ENCODE results near the gene STX2.
"Not testable (repeated sequence)": the region's sequence is repeated elsewhere in the genome, so short reads cannot be mapped to it uniquely, and the experiment has no call there.

STX2 gene

GRCh38 chr12:130795906-130796305 is 43.1 kb downstream of the STX2 start:
- DNase-seq = no peak

- DNase-seq = no peak
Observed at GRCh38 chr12:130793554-130793849, 45.5 kb downstream of the STX2 start.

GRCh38 chr12:130792821-130793553 is 46.1 kb downstream of the STX2 start:
- DNase-seq = no peak

- DNase-seq = no peak
Observed at GRCh38 chr12:130791629-130792028, 47.4 kb downstream of the STX2 start.

- DNase-seq = no peak
Observed at GRCh38 chr12:130788515-130788914, 50.5 kb downstream of the STX2 start.

GRCh38 chr12:130787445-130788410 is 51.3 kb downstream of the STX2 start:
- DNase-seq = no peak

GRCh38 chr12:130787041-130787440 is 52.0 kb downstream of the STX2 start:
- no peak for DNase-seq

- no peak for DNase-seq
Observed at GRCh38 chr12:130783110-130783715, 55.8 kb downstream of the STX2 start.

GRCh38 chr12:130782245-130782644 is 56.8 kb downstream of the STX2 start:
- not testable (repeated sequence) for DNase-seq

- no peak for DNase-seq
Observed at GRCh38 chr12:130780880-130781575, 58.0 kb downstream of the STX2 start.

GRCh38 chr12:130780325-130780724 is 58.7 kb downstream of the STX2 start:
- DNase-seq = no peak

GRCh38 chr12:130778776-130779175 is 60.3 kb downstream of the STX2 start:
- DNase-seq = no peak

GRCh38 chr12:130776857-130777339 is 62.2 kb downstream of the STX2 start:
- no peak for DNase-seq

- peak in 1 of 2 experiments; percentile 43 for DNase-seq
Observed at GRCh38 chr12:130775953-130776856, 62.8 kb downstream of the STX2 start.

- no peak for DNase-seq
Observed at GRCh38 chr12:130770413-130771028, 68.5 kb downstream of the STX2 start.

- no peak for DNase-seq
Observed at GRCh38 chr12:130768120-130768519, 70.9 kb downstream of the STX2 start.

GRCh38 chr12:130766470-130766869 is 72.6 kb downstream of the STX2 start:
- no peak for DNase-seq

- DNase-seq = peak in 1 of 2 experiments; percentile 62
Observed at GRCh38 chr12:130765186-130765659, 73.8 kb downstream of the STX2 start.

GRCh38 chr12:130764475-130765185 is 74.4 kb downstream of the STX2 start:
- peak in 1 of 2 experiments; percentile 62 for DNase-seq

- DNase-seq = peak in 1 of 2 experiments; percentile 46
Observed at GRCh38 chr12:130764073-130764472, 75.0 kb downstream of the STX2 start.
